HEK293T (cell line): Measurements from ENCODE around the gene VIPR2.

Source experiments
- ARNT ChIP-seq: fragments of 450-650 bp; IDR thresholded peaks from 2 replicates; pipeline ENCODE4 v1.6.1; 2017; ENCODE audit warnings: mild to moderate bottlenecking
- BHLHE40 ChIP-seq: fragments of 450-650 bp; IDR thresholded peaks from 2 replicates; pipeline ENCODE4 v1.6.1; 2016; ENCODE audit warnings: mild to moderate bottlenecking, moderate library complexity, borderline replicate concordance
- CTBP1 ChIP-seq: fragments of 450-650 bp; IDR thresholded peaks from 2 replicates; pipeline ENCODE4 v1.6.1; 2016; ENCODE audit warnings: borderline replicate concordance
- FOXM1 ChIP-seq: fragments of 450-650 bp; IDR thresholded peaks from 2 replicates; pipeline ENCODE4 v1.6.1; 2017; ENCODE audit warnings: mild to moderate bottlenecking, borderline replicate concordance
- LEF1 ChIP-seq: fragments of 450-650 bp; IDR thresholded peaks from 2 replicates; pipeline ENCODE4 v1.6.1; 2017; ENCODE audit warnings: mild to moderate bottlenecking, borderline replicate concordance
- SP1 ChIP-seq: fragments of 450-650 bp; IDR thresholded peaks from 2 replicates; pipeline ENCODE4 v1.6.1; 2017
- SUZ12 ChIP-seq: fragments of 450-650 bp; IDR thresholded peaks from 2 replicates; pipeline ENCODE4 v1.6.1; 2016; ENCODE audit warnings: mild to moderate bottlenecking
- ZNF384 ChIP-seq: fragments of 450-650 bp; IDR thresholded peaks from 2 replicates; pipeline ENCODE4 v1.6.1; 2016

GRCh38 chr7:159065852-159066480 lies 78.7 kb downstream of the VIPR2 start:
- TF ChIP-seq SP1: no peak
- TF ChIP-seq FOXM1: no peak
- no peak for TF ChIP-seq BHLHE40
- no peak for TF ChIP-seq ARNT
- no peak for TF ChIP-seq CTBP1
- no peak for TF ChIP-seq SUZ12
- TF ChIP-seq ZNF384: no peak
- TF ChIP-seq LEF1: no peak
